LNCAP (cell line): ENCODE results near the gene SLC22A12.

Experiments used
- CTCF ChIP-seq: fragments of 450-650 bp; IDR thresholded peaks from 2 replicates; pipeline ENCODE4 v1.5.1; 2017; ENCODE audit warnings: mild to moderate bottlenecking

SLC22A12 gene

GRCh38 chr11:64590763-64591221 lies at the start of gene SLC22A12:
SLC22A12 (plus strand) TSS chr11:64591220; CDS start chr11:64591557, 337 bp downstream.
- no peak for TF ChIP-seq CTCF

- TF ChIP-seq CTCF = no peak
Observed at GRCh38 chr11:64542172-64543125, 48.6 kb upstream of the SLC22A12 start.

GRCh38 chr11:64543818-64544217 lies 47.2 kb upstream of the SLC22A12 start:
- no peak for TF ChIP-seq CTCF

- no peak for TF ChIP-seq CTCF
Observed at GRCh38 chr11:64544616-64545296, 46.3 kb upstream of the SLC22A12 start.

- no peak for TF ChIP-seq CTCF
Observed at GRCh38 chr11:64545619-64546018, 45.4 kb upstream of the SLC22A12 start.

- TF ChIP-seq CTCF = no peak
Observed at GRCh38 chr11:64546176-64546575, 44.8 kb upstream of the SLC22A12 start.

- TF ChIP-seq CTCF = no peak
Observed at GRCh38 chr11:64546600-64546999, 44.4 kb upstream of the SLC22A12 start.
